T-helper 9 cell (primary cell): ENCODE results near the gene MORN5.

Experiments used
- DNase-seq: peaks from one replicate; pipeline ENCODE4 v3.0.0-alpha.2; 2020

MORN5 gene

GRCh38 chr9:122144836-122145591 is 14.7 kb upstream of the MORN5 start:
- no peak for DNase-seq

- no peak for DNase-seq
These were observed 14.2 kb upstream of the MORN5 start for GRCh38 chr9:122145592-122145863.

GRCh38 chr9:122151267-122151828 is 8.4 kb upstream of the MORN5 start:
- no peak for DNase-seq

- no peak for DNase-seq
These were observed 3.9 kb upstream of the MORN5 start for GRCh38 chr9:122155796-122156195.

- peak; percentile 2 for DNase-seq
These were observed 1.5 kb upstream of the MORN5 start for GRCh38 chr9:122158202-122158601.

- no peak for DNase-seq
These were observed 178 bp downstream of the MORN5 start for GRCh38 chr9:122159925-122160246.

- DNase-seq, result no peak
These were observed 2.7 kb downstream of the MORN5 start for GRCh38 chr9:122162415-122162814.

- DNase-seq, result no peak
These were observed 4.6 kb downstream of the MORN5 start for GRCh38 chr9:122164286-122164685.

GRCh38 chr9:122168356-122168755 is 8.6 kb downstream of the MORN5 start:
- DNase-seq, result no peak

GRCh38 chr9:122172131-122172530 is 12.4 kb downstream of the MORN5 start:
- DNase-seq, result no peak

- no peak for DNase-seq
These were observed 14.0 kb downstream of the MORN5 start for GRCh38 chr9:122173670-122174069.

- no peak for DNase-seq
These were observed 17.2 kb downstream of the MORN5 start for GRCh38 chr9:122176916-122177315.

- DNase-seq, result no peak
These were observed 19.5 kb downstream of the MORN5 start for GRCh38 chr9:122179054-122179689.

GRCh38 chr9:122179690-122180074 is 20.0 kb downstream of the MORN5 start:
- no peak for DNase-seq

- no peak for DNase-seq
These were observed 20.9 kb downstream of the MORN5 start for GRCh38 chr9:122180633-122181032.

- no peak for DNase-seq
These were observed 23.8 kb downstream of the MORN5 start for GRCh38 chr9:122183501-122183900.

- no peak for DNase-seq
These were observed 24.8 kb downstream of the MORN5 start for GRCh38 chr9:122184551-122184950.

- DNase-seq, result no peak
These were observed 26.6 kb downstream of the MORN5 start for GRCh38 chr9:122186301-122186700.

GRCh38 chr9:122186777-122187470 is 27.2 kb downstream of the MORN5 start:
- no peak for DNase-seq

GRCh38 chr9:122188369-122188768 is 28.7 kb downstream of the MORN5 start:
- no peak for DNase-seq

GRCh38 chr9:122190597-122191381 is 31.1 kb downstream of the MORN5 start:
- DNase-seq, result no peak

- DNase-seq, result no peak
These were observed 31.9 kb downstream of the MORN5 start for GRCh38 chr9:122191584-122191983.

- no peak for DNase-seq
These were observed 32.7 kb downstream of the MORN5 start for GRCh38 chr9:122192261-122192875.
